GM08714 (cell line): Measurements from ENCODE around the gene ADGRE1.
"Not testable (repeated sequence)": the region's sequence is repeated elsewhere in the genome, so short reads cannot be mapped to it uniquely, and the experiment has no call there.

Experiments used
- H3K4me3 ChIP-seq: fragments of 200-500 bp; sonication (Bioruptor generic); 2 replicates; pipeline ENCODE4 v1.5.1; 2014; ENCODE audit warnings: mild to moderate bottlenecking, low read length, inconsistent platforms
- ZNF274 ChIP-seq: IDR thresholded peaks from 2 replicates; pipeline ENCODE4 v1.6.1; 2012; ENCODE audit warnings: mild to moderate bottlenecking, low read depth, low read length

Gene ADGRE1

GRCh38 chr19:6865849-6866248 lies 21.5 kb upstream of the ADGRE1 start:
- TF ChIP-seq ZNF274, result no peak
- H3K4me3 ChIP-seq, result no peak overlapping the region

DNA sequence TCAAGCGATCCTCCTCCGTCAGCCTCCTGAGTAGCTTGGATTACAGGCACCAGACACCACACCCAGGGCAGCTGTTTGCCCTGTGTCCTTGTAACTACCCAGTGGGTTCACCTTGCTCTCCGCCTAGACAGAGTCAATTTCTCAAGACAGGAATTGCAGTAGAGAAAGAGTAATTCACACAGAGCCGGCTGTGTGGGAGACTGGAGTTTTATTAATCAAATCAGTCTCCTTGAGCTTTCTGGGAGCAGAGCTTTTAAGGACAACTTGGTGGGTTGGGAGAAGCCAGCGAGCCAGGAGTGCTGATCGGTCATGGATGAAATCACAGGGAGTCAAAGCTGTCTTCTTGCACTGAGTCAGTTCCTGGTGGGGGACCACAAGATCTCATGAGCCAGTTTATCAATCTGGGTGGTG lies 20.6 kb upstream of the ADGRE1 start:
- no peak overlapping the region for H3K4me3 ChIP-seq
- TF ChIP-seq ZNF274, result no peak

GRCh38 chr19:6868351-6868750 lies 19.0 kb upstream of the ADGRE1 start:
- TF ChIP-seq ZNF274, result no peak
- H3K4me3 ChIP-seq, result no peak overlapping the region

GRCh38 chr19:6869151-6869882 lies 18.1 kb upstream of the ADGRE1 start:
- not testable (repeated sequence) for H3K4me3 ChIP-seq

- no peak overlapping the region for H3K4me3 ChIP-seq
- no peak for TF ChIP-seq ZNF274
Measured at GRCh38 chr19:6873708-6874431, 13.5 kb upstream of the ADGRE1 start.

GRCh38 chr19:6875218-6875617 lies 12.2 kb upstream of the ADGRE1 start:
- no peak overlapping the region for H3K4me3 ChIP-seq
- TF ChIP-seq ZNF274, result no peak

DNA sequence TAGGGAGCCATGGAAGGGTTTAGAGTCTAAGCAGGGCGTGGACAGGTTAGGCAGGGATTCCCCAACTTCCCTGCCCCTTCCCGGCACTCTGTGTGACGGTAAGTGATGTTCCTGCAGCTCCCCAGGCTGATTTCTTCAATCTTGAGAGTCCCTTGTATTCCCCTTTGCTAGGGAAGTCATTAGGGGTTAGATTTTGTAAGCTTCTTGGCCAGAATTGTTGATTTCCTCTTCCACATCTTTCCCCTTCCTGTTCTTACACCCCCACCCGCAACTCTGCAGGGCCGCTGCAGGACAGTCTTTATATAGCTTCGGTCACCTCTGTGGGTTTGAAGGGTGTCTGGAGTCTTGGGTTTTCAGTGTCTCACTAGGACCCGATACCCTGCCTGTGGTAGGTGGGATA lies 10.6 kb upstream of the ADGRE1 start:
- TF ChIP-seq ZNF274, result no peak
- no peak overlapping the region for H3K4me3 ChIP-seq

- no peak for TF ChIP-seq ZNF274
- no peak overlapping the region for H3K4me3 ChIP-seq
Measured at GRCh38 chr19:6877766-6878165, 9.6 kb upstream of the ADGRE1 start.

DNA sequence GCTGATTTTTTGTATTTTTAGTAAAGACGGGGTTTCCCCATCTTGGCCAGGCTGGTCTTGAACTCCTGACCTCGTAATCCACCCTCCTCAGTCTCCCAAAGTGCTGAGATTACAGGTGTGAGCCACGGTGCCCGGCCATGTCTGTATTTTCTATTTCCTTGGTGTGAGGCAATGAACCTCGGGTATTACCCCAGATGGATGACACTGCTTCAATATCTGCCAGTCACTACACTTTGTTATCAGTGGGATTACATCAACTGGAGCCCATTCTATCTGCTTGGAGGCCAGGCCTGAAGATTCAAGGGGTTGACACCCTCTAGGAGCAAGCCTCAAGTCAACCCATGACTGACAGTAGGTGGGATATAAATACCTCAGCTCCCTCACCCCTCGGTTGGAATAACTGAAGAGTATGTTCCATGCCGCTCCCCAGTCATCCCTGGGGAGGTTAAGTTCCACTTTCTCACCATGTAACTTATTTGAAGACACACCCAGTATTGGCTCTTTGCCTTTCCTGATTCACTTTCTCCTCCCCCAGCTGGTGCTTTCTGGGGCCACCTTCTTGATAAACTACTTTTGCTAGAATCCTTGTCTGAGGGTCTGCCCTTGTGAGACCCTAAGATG lies 992 bp upstream of the ADGRE1 start:
- no peak overlapping the region for H3K4me3 ChIP-seq
- TF ChIP-seq ZNF274, result no peak

GRCh38 chr19:6888967-6889366 lies 1.6 kb downstream of the ADGRE1 start:
- TF ChIP-seq ZNF274, result no peak
- H3K4me3 ChIP-seq, result no peak overlapping the region

GRCh38 chr19:6890401-6890913 lies 3.1 kb downstream of the ADGRE1 start:
- no peak for TF ChIP-seq ZNF274

GRCh38 chr19:6890938-6891337 lies 3.6 kb downstream of the ADGRE1 start:
- no peak for TF ChIP-seq ZNF274
- H3K4me3 ChIP-seq, result no peak overlapping the region

More at GRCh38 chr19:6890401-6890913, 3.1 kb downstream of the ADGRE1 start:
- H3K4me3 ChIP-seq, result no peak overlapping the region

DNA sequence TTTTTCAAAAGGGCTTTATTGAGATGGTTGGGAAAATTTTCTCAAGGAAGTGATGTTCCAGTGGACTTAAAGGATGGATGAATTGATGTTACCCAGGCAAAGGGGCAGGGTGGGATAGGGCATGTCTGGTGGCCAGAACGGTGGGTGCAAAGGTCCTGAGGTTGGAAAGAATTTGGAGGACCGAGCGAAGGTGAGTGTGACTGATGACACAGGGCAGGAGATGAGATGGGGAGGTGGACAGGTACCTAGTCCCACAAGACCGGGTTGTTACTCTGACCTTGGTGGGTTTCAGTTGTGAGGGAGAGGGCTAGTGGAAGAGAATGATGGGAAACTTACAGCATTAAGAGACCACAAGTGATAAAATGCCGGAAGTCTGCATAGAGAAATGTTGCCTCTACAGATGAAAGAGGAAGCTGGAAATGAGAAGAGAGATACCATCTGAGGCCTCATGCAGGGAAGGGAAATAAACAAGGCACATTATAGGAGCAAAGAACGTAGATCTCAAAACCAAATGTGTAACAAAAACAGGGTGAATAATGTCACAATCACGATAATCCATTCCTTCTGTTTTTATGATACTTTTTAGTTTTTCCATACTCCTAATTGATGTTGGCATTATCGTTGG lies 4.5 kb downstream of the ADGRE1 start:
- no peak for TF ChIP-seq ZNF274
- no peak overlapping the region for H3K4me3 ChIP-seq

GRCh38 chr19:6894313-6894712 lies 6.9 kb downstream of the ADGRE1 start:
- TF ChIP-seq ZNF274, result no peak
- no peak overlapping the region for H3K4me3 ChIP-seq
